RWPE1 (cell line): ENCODE measurements around the gene C9orf152.

Source experiments
- CTCF ChIA-PET: fragments of 350-600 bp; sonication (Branson Sonifier 250); formaldehyde crosslinking; extraction: SDS; loops from one replicate; lab custom pipeline; 2021; lab: Yijun Ruan, JAX
- POLR2A ChIA-PET: fragments of 400-600 bp; formaldehyde crosslinking; extraction: SDS; loops from one replicate; lab custom pipeline; 2020; ENCODE audit warnings: antibody characterized with exemption; ENCODE audit not compliant: low non-redundant PET; lab: Yijun Ruan, JAX
- DNase-seq: peaks from one replicate; pipeline ENCODE4 v3.0.0; 2012; ENCODE audit warnings: low spot score
- H3K27ac ChIP-seq: fragments of 450-650 bp; 2 replicates; pipeline ENCODE4 v1.5.1; 2017
- CTCF ChIP-seq: fragments of 450-650 bp; conservative IDR thresholded peaks from 2 replicates; pipeline ENCODE4 v1.5.1; 2017; ENCODE audit warnings: low read depth, mild to moderate bottlenecking

C9orf152 gene

GRCh38 chr9:110208031-110208430 is at the start of gene C9orf152:
Gene C9orf152, minus strand, starts transcription at chr9:110208159. Its CDS starts 580 bp downstream, at chr9:110207579.
- H3K27ac ChIP-seq, result no peak within 1 kb of the TSS
- CTCF ChIA-PET, result no interaction called here
- POLR2A ChIA-PET, result no interaction called here

GRCh38 chr9:110257097-110257841 is 49.3 kb upstream of the C9orf152 start:
- ChIA-PET CTCF (interaction anchor here (0.6 to 1.8 kb wide), 5 partner anchors 11 to 166 kb away, joined by 3 to 6 read pairs (median 4); no protein-coding TSS in a partner anchor), POLR2A (interaction anchor here (1.0 to 1.7 kb wide), 3 partner anchors 12 to 26 kb away, joined by 3 to 7 read pairs (median 4); no protein-coding TSS in a partner anchor)
- DNase-seq, result no peak
- TF ChIP-seq CTCF, result no peak
- H3K27ac ChIP-seq, result peak overlapping the region; percentile 94

More at GRCh38 chr9:110208031-110208430, at the start of gene C9orf152:
- no peak for DNase-seq
- TF ChIP-seq CTCF, result no peak

GRCh38 chr9:110256380-110257096 is 48.6 kb upstream of the C9orf152 start, which contains the start of gene TXN:
Gene TXN, minus strand, starts transcription at chr9:110256507. Its CDS starts 72 bp downstream, at chr9:110256435.
- peak within 1 kb of the TSS; percentile 94 for H3K27ac ChIP-seq
- POLR2A ChIA-PET, result interaction anchor here (0.6 to 1.7 kb wide), 10 partner anchors 9 to 1227 kb away, joined by 3 to 7 read pairs (median 3); no protein-coding TSS in a partner anchor
- no peak for TF ChIP-seq CTCF
- peak; percentile 95 for DNase-seq
- CTCF ChIA-PET, result interaction anchor here (0.6 to 1.0 kb wide), 4 partner anchors 12 to 167 kb away, joined by 3 to 5 read pairs (median 4); no protein-coding TSS in a partner anchor

- DNase-seq, result peak; percentile 59
- ChIA-PET POLR2A (interaction anchor here (0.6 to 1.7 kb wide), 8 partner anchors 8 to 1228 kb away, joined by 3 to 7 read pairs (median 3); no protein-coding TSS in a partner anchor), CTCF (interaction anchor here (1.0 kb wide), 1 partner anchor 13 kb away, joined by 4 read pairs; no protein-coding TSS in a partner anchor)
- H3K27ac ChIP-seq, result peak overlapping the region; percentile 94
- TF ChIP-seq CTCF, result no peak
Measured at GRCh38 chr9:110255463-110256379, 47.8 kb upstream of the C9orf152 start.

GRCh38 chr9:110255034-110255462 is 47.1 kb upstream of the C9orf152 start:
- peak overlapping the region; percentile 94 for H3K27ac ChIP-seq
- no peak for DNase-seq
- CTCF ChIA-PET, result no interaction called here

More at GRCh38 chr9:110255034-110255462, 47.1 kb upstream of the C9orf152 start:
- no peak for TF ChIP-seq CTCF
- POLR2A ChIA-PET, result no interaction called here
